SK-N-SH treated with all-trans-retinoic acid at 6 μM for 48 hours (cell line): ENCODE results near the gene TRABD2B.

Experiments
- ATAC-seq: fragments of 200-7000 bp; cut with Tn5 transposase; 3 replicates; pipeline ENCODE4 v1.9.1; 2020; ENCODE audit warnings: mild to moderate bottlenecking, moderate library complexity
- ARNTL ChIP-seq: fragments of 450-650 bp; formaldehyde crosslinking; IDR thresholded peaks from 2 replicates; pipeline ENCODE4 v1.5.0; 2020; ENCODE audit warnings: low read depth, mild to moderate bottlenecking, moderate library complexity, borderline replicate concordance
- BACH2 ChIP-seq: fragments of 250-450 bp; sonication (Bioruptor Pico); IDR thresholded peaks from 2 replicates; pipeline ENCODE4 v1.9.0; 2021; ENCODE audit warnings: mild to moderate bottlenecking, borderline replicate concordance
- CREB5 ChIP-seq: fragments of 250-450 bp; sonication (Bioruptor Pico); IDR thresholded peaks from 2 replicates; pipeline ENCODE4 v1.5.1; 2020; ENCODE audit warnings: low read depth, mild to moderate bottlenecking, moderate library complexity
- CSRNP3 ChIP-seq: fragments of 250-450 bp; sonication (Bioruptor Pico); IDR thresholded peaks from 2 replicates; pipeline ENCODE4 v1.5.1; 2021; ENCODE audit warnings: mild to moderate bottlenecking, moderate library complexity
- ESRRG ChIP-seq: fragments of 250-450 bp; sonication (Bioruptor Pico); IDR thresholded peaks from 2 replicates; pipeline ENCODE4 v1.6.1; 2021; ENCODE audit warnings: mild to moderate bottlenecking
- GLIS3 ChIP-seq: fragments of 250-450 bp; sonication (Bioruptor Pico); IDR thresholded peaks from 2 replicates; pipeline ENCODE4 v1.5.0; 2020; ENCODE audit warnings: mild to moderate bottlenecking, moderate library complexity
- ISL1 ChIP-seq: fragments of 250-450 bp; sonication (Bioruptor Pico); IDR thresholded peaks from 2 replicates; pipeline ENCODE4 v2.1.2; 2022; ENCODE audit warnings: mild to moderate bottlenecking, moderate library complexity
- OSR1 ChIP-seq: fragments of 250-450 bp; sonication (Bioruptor Pico); IDR thresholded peaks from 2 replicates; pipeline ENCODE4 v1.8.0; 2022; ENCODE audit warnings: moderate library complexity, mild to moderate bottlenecking, inconsistent platforms
- PATZ1 ChIP-seq: fragments of 250-450 bp; sonication (Bioruptor Pico); IDR thresholded peaks from 2 replicates; pipeline ENCODE4 v1.8.0; 2020; ENCODE audit warnings: mild to moderate bottlenecking, moderate library complexity, borderline replicate concordance
- POU6F1 ChIP-seq: fragments of 250-450 bp; sonication (Bioruptor Pico); IDR thresholded peaks from 2 replicates; pipeline ENCODE4 v1.8.0; 2021; ENCODE audit warnings: low read depth, mild to moderate bottlenecking, moderate library complexity, borderline replicate concordance
- PPARA ChIP-seq: fragments of 250-450 bp; sonication (Bioruptor Pico); IDR thresholded peaks from 2 replicates; pipeline ENCODE4 v1.5.0; 2020; ENCODE audit warnings: mild to moderate bottlenecking, borderline replicate concordance
- RARB ChIP-seq: fragments of 250-450 bp; sonication (Bioruptor Pico); IDR thresholded peaks from 2 replicates; pipeline ENCODE4 v1.8.0; 2021; ENCODE audit warnings: mild to moderate bottlenecking, moderate library complexity
- SNAI2 ChIP-seq: fragments of 250-450 bp; sonication (Bioruptor Pico); IDR thresholded peaks from 2 replicates; pipeline ENCODE4 v1.5.0; 2020; ENCODE audit warnings: mild to moderate bottlenecking, moderate library complexity
- TCF4 ChIP-seq: fragments of 250-450 bp; sonication (Bioruptor Pico); IDR thresholded peaks from 2 replicates; pipeline ENCODE4 v1.8.0; 2021; ENCODE audit warnings: mild to moderate bottlenecking, moderate library complexity, borderline replicate concordance
- TOX ChIP-seq: fragments of 250-450 bp; sonication (Bioruptor Pico); IDR thresholded peaks from 2 replicates; pipeline ENCODE4 v1.8.0; 2021; ENCODE audit warnings: mild to moderate bottlenecking, moderate library complexity, borderline replicate concordance
- ZC3H10 ChIP-seq: fragments of 250-450 bp; sonication (Bioruptor Pico); IDR thresholded peaks from 2 replicates; pipeline ENCODE4 v1.5.1; 2021; ENCODE audit warnings: mild to moderate bottlenecking, moderate library complexity
- ZFP30 ChIP-seq: fragments of 450-650 bp; formaldehyde crosslinking; IDR thresholded peaks from 2 replicates; pipeline ENCODE4 v1.5.0; 2022; ENCODE audit warnings: mild to moderate bottlenecking, moderate library complexity
- ZNF565 ChIP-seq: fragments of 450-650 bp; formaldehyde crosslinking; conservative IDR thresholded peaks from 2 replicates; pipeline ENCODE4 v1.5.0; 2020; ENCODE audit warnings: low read depth, mild to moderate bottlenecking, moderate library complexity
- ZNF70 ChIP-seq: fragments of 450-650 bp; formaldehyde crosslinking; IDR thresholded peaks from 2 replicates; pipeline ENCODE4 v1.5.0; 2020; ENCODE audit warnings: mild to moderate bottlenecking, moderate library complexity
- ZNF8 ChIP-seq: fragments of 450-650 bp; formaldehyde crosslinking; IDR thresholded peaks from 2 replicates; pipeline ENCODE4 v1.5.0; 2020; ENCODE audit warnings: mild to moderate bottlenecking, moderate library complexity

TRABD2B gene

GRCh38 chr1:47720111-47720510, 277.1 kb downstream of the TRABD2B start:
- no peak for TF ChIP-seq ISL1 (CRISPR knock-in tag)
- TF ChIP-seq ZFP30 (CRISPR knock-in tag): no peak
- TF ChIP-seq GLIS3 (CRISPR knock-in tag): no peak
- no peak for TF ChIP-seq ZNF8 (CRISPR knock-in tag)
- TF ChIP-seq TCF4 (CRISPR knock-in tag): no peak
- no peak for TF ChIP-seq ARNTL
- no peak for TF ChIP-seq POU6F1 (CRISPR knock-in tag)
- no peak for TF ChIP-seq OSR1 (CRISPR knock-in tag)
- no peak for TF ChIP-seq CSRNP3
- TF ChIP-seq RARB (CRISPR knock-in tag): no peak
- TF ChIP-seq PPARA (CRISPR knock-in tag): no peak
- no peak for TF ChIP-seq CREB5 (CRISPR knock-in tag)
- no peak for TF ChIP-seq SNAI2
- TF ChIP-seq PATZ1 (CRISPR knock-in tag): no peak
- TF ChIP-seq TOX: no peak
- no peak for TF ChIP-seq ZC3H10 (CRISPR knock-in tag)
- no peak for TF ChIP-seq ZNF70
- ATAC-seq: no peak

GRCh38 chr1:47717341-47717740, 279.8 kb downstream of the TRABD2B start:
- ATAC-seq: no peak
- TF ChIP-seq BACH2 (no peak), POU6F1 (CRISPR knock-in tag) (no peak), ISL1 (CRISPR knock-in tag) (no peak), CREB5 (CRISPR knock-in tag) (no peak), CSRNP3 (no peak), RARB (CRISPR knock-in tag) (no peak), ZNF70 (no peak), SNAI2 (no peak), ZNF565 (CRISPR knock-in tag) (no peak), PPARA (CRISPR knock-in tag) (no peak), TCF4 (CRISPR knock-in tag) (no peak), ESRRG (CRISPR knock-in tag) (no peak)
